Progenitor cell of endocrine pancreas (in vitro differentiated cells): Measurements from ENCODE around the gene LRRK2. TPM values are rescaled to one million over a fixed set of nuclear protein-coding genes. Genes with fewer than 3 reads are reported as not detected.

Source experiments
- DNase-seq: peaks from one replicate; pipeline ENCODE4 v3.0.0; 2021; ENCODE audit warnings: low spot score; ENCODE audit not compliant: unreplicated experiment
- H3K27ac Mint-ChIP-seq: 2 replicates; pipeline ENCODE4 v1.8.0; 2021; ENCODE audit warnings: mild to moderate bottlenecking, moderate library complexity, mixed read lengths
- H3K27me3 Mint-ChIP-seq: 2 replicates; pipeline ENCODE4 v1.8.0; 2021; ENCODE audit warnings: mixed read lengths
- H3K36me3 Mint-ChIP-seq: 2 replicates; pipeline ENCODE4 v1.8.0; 2022; ENCODE audit warnings: mixed read lengths; ENCODE audit not compliant: insufficient read depth
- H3K4me1 Mint-ChIP-seq: 2 replicates; pipeline ENCODE4 v1.8.0; 2021; ENCODE audit warnings: low read depth, mixed read lengths
- H3K4me3 Mint-ChIP-seq: 2 replicates; pipeline ENCODE4 v1.8.0; 2021; ENCODE audit warnings: low read depth, mild to moderate bottlenecking, moderate library complexity, mixed read lengths
- H3K9me3 Mint-ChIP-seq: 2 replicates; pipeline ENCODE4 v1.8.0; 2021; ENCODE audit warnings: low read depth, mixed read lengths
- total RNA-seq: library from RNA; stranded (reverse); gene quantifications from 2 replicates; pipeline ENCODE4 v1.2.1, GENCODE V29; 2021
- TF ChIP-seq, protein P1 (sequence below): fragments of 200-600 bp; sonication (generic); IDR thresholded peaks from one replicate; pipeline ENCODE4 v1.5.0; 2021; ENCODE audit warnings: antibody characterized with exemption, mild to moderate bottlenecking; ENCODE audit not compliant: unreplicated experiment

The LRRK2 gene
- total RNA-seq, 1 donor from 2014 or later = 0.72 TPM

DNA sequence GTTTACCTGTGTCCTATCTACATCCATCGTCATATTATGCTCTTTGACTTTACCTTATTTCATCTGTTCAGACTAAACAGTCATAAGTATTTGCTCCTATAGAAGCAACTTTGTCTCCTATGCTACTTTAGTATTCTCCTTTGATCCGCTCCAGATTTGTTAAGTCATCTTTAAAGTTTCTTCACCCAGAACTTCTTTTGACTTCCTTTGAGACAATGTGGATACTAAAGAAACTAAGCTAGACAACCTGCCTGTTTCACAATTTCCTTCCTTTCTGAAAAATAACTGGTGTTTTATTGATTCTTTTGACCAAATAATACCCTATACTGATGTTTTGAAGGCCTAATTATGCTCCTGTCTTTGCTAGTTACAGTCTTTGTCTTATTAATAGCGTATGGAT, 30.0 kb upstream of the LRRK2 start:
- H3K36me3 Mint-ChIP-seq = peaks cover 1% of the 10 kb centered on the region
- H3K4me3 Mint-ChIP-seq = no peak overlapping the region
- H3K27ac Mint-ChIP-seq = no peak overlapping the region
- H3K27me3 Mint-ChIP-seq = no peaks in the 10 kb centered on the region
- H3K4me1 Mint-ChIP-seq = no peaks in the 10 kb centered on the region
- DNase-seq = no peak
- TF ChIP-seq, protein P1, sequence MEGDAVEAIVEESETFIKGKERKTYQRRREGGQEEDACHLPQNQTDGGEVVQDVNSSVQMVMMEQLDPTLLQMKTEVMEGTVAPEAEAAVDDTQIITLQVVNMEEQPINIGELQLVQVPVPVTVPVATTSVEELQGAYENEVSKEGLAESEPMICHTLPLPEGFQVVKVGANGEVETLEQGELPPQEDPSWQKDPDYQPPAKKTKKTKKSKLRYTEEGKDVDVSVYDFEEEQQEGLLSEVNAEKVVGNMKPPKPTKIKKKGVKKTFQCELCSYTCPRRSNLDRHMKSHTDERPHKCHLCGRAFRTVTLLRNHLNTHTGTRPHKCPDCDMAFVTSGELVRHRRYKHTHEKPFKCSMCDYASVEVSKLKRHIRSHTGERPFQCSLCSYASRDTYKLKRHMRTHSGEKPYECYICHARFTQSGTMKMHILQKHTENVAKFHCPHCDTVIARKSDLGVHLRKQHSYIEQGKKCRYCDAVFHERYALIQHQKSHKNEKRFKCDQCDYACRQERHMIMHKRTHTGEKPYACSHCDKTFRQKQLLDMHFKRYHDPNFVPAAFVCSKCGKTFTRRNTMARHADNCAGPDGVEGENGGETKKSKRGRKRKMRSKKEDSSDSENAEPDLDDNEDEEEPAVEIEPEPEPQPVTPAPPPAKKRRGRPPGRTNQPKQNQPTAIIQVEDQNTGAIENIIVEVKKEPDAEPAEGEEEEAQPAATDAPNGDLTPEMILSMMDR = no peak
- H3K9me3 Mint-ChIP-seq = peaks cover 3% of the 10 kb centered on the region

DNA sequence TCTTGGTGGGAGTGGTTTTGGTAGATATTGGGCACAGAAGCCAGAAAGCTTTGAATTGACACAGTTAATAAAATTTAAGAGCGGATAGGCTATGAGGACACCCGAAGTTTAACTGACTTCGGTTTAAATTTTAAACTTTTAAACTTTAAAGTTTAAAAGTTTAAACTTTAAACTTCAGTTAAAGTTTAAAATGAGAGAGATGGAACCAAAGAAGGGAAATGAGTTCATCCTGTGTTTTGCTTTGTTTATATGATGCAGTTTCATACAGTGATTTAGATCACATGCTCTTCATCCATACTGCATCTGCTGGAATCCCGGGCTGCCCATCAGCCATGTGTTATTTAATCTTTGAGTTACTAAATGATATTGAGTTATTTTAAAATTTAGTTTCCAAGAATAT, 27.2 kb upstream of the LRRK2 start:
- no peak overlapping the region for H3K27ac Mint-ChIP-seq
- TF ChIP-seq, protein P1 = no peak
- H3K36me3 Mint-ChIP-seq = no peaks in the 10 kb centered on the region
- H3K4me1 Mint-ChIP-seq = no peaks in the 10 kb centered on the region
- no peaks in the 10 kb centered on the region for H3K27me3 Mint-ChIP-seq
- no peaks in the 10 kb centered on the region for H3K9me3 Mint-ChIP-seq
- no peak for DNase-seq
- no peak overlapping the region for H3K4me3 Mint-ChIP-seq

DNA sequence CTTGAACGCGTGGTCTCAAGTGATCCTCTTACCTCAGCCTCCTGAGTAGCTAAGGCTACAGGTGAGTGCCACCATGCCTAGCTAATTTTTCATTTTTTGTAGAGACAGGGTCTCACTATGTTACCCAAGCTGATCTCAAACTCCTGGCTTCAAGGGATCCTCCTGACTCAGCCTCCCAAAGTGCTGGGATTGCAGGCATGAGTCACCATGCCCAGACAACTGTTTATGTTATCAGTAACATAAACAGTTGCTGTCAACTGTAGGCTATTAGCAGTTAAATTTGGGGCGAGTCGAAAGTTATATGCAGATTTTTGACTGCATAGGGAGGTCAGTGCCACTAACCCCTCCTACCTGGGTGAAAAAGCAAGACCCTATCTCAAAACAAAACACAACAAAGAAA, 26.2 kb upstream of the LRRK2 start:
- no peaks in the 10 kb centered on the region for H3K36me3 Mint-ChIP-seq
- H3K9me3 Mint-ChIP-seq = no peaks in the 10 kb centered on the region
- H3K4me1 Mint-ChIP-seq = no peaks in the 10 kb centered on the region
- no peak for DNase-seq
- H3K27me3 Mint-ChIP-seq = no peaks in the 10 kb centered on the region
- no peak overlapping the region for H3K4me3 Mint-ChIP-seq
- TF ChIP-seq, protein P1 = no peak
- H3K27ac Mint-ChIP-seq = no peak overlapping the region

DNA sequence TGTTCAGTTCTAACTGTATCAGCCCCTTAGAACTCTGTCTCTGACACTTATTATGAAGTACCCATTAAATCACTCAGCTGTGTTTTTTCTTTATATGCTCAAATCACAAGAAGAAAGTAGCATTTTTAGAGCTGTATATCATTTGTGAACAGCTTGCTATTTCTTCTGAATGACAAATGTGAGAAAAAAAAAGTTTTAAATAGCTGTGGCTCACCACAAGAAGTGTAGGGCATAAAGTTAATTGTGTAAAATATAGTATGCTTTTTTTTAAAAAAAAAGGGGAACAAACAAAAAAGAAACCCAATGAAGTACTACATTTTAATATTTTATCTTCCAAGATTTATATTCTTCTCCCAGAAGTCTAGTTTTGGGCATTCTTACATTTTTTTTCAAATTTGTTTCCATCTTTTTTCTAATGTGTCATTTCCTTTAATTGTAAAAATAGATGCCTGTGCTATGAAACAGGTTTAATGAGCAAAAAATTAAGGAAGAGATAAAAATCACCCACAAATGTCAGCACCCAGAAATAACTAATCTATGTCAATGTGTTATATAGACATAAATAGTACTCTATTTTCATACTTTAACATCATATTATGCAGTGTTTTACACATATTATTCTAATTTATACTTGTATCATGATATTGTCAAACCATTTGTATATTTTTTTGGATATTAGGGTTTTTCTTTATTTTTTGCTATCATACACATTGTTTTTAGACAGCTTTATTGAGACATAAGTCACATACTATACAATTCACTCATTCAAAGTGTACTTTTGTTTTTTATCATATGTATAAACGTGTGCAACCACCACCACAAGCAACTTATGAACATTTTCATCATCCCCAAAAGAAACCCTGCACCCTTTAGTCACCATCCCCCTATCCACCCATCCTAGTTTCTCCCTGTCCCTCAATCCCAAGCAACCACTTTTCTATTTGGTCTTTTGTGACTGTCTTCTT, 22.4 kb upstream of the LRRK2 start:
- H3K27ac Mint-ChIP-seq = no peak overlapping the region
- no peaks in the 10 kb centered on the region for H3K36me3 Mint-ChIP-seq
- no peak for DNase-seq
- TF ChIP-seq, protein P1 = no peak
- no peaks in the 10 kb centered on the region for H3K9me3 Mint-ChIP-seq
- no peak overlapping the region for H3K4me3 Mint-ChIP-seq
- no peaks in the 10 kb centered on the region for H3K27me3 Mint-ChIP-seq
- no peaks in the 10 kb centered on the region for H3K4me1 Mint-ChIP-seq

DNA sequence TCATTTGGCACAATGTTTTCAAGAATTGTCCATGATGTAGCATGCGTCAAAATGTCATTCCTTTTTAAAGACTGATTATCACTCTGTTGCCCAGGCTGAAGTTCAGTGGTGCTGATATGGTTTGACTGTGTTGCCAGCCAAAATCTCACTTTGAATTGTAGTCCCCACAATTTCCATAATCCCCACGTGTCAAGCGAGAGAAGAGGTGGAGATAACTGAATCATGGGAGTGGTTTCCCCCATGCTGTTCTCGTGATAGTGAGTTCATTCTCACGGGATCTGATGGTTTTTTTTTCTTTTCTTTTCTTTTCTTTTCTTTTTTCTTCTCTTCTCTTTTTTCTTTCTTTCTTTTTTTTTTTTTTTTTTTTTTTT, 21.8 kb upstream of the LRRK2 start:
- no peak for DNase-seq
- no peaks in the 10 kb centered on the region for H3K9me3 Mint-ChIP-seq
- no peak overlapping the region for H3K4me3 Mint-ChIP-seq
- H3K27me3 Mint-ChIP-seq = no peaks in the 10 kb centered on the region
- no peaks in the 10 kb centered on the region for H3K4me1 Mint-ChIP-seq
- no peaks in the 10 kb centered on the region for H3K36me3 Mint-ChIP-seq
- H3K27ac Mint-ChIP-seq = no peak overlapping the region
- TF ChIP-seq, protein P1 = no peak
